Panc1 (cell line): Measurements from ENCODE around the gene RABGAP1L. TPM values are rescaled to one million over a fixed set of nuclear protein-coding genes. Genes with fewer than 3 reads are reported as not detected.

Experiments
- ATAC-seq: fragments of 200-7000 bp; cut with Tn5 transposase; 2 replicates; pipeline ENCODE4 v1.9.1; 2020; ENCODE audit warnings: mild to moderate bottlenecking, moderate library complexity
- BruUV-seq: library from RNA; stranded (reverse); fragments of 400-500 nt; replicated peaks from 2 replicates; lab custom pipeline; 2021; lab: Mats Ljungman, UMichigan
- CTCF ChIA-PET: fragments of 300-600 bp; sonication (Branson Sonifier 250); formaldehyde crosslinking; loops from one replicate; lab custom pipeline; 2022; ENCODE audit warnings: antibody characterized with exemption; lab: Charles Lee
- POLR2A ChIA-PET: fragments of 300-600 bp; sonication (Branson Sonifier 250); formaldehyde crosslinking; loops from one replicate; lab custom pipeline; 2022; ENCODE audit warnings: antibody characterized with exemption; lab: Charles Lee
- DNase-seq: peaks from one replicate; pipeline ENCODE4 v3.0.0-alpha.2; 2010; ENCODE audit warnings: low read depth, low spot score
- H3K27ac ChIP-seq: 2 replicates; pipeline ENCODE4 v1.5.1; 2011; ENCODE audit warnings: mild to moderate bottlenecking, low read length, inconsistent platforms
- H3K27me3 ChIP-seq: fragments of 200-500 bp; sonication (Bioruptor generic); 2 replicates; pipeline ENCODE4 v1.6.0; 2014; ENCODE audit warnings: low read length, inconsistent platforms; ENCODE audit not compliant: control insufficient read depth, insufficient read depth
- H3K36me3 ChIP-seq: fragments of 200-500 bp; sonication (Bioruptor generic); 2 replicates; pipeline ENCODE4 v1.5.1; 2014; ENCODE audit warnings: inconsistent platforms, mild to moderate bottlenecking, low read length, moderate library complexity; ENCODE audit not compliant: control insufficient read depth, insufficient read depth
- H3K4me1 ChIP-seq: 2 replicates; pipeline ENCODE4 v1.5.1; 2011; ENCODE audit warnings: inconsistent platforms, mild to moderate bottlenecking, low read length, moderate library complexity; ENCODE audit not compliant: control insufficient read depth, insufficient read depth
- H3K4me3 ChIP-seq, 2 experiments: 2 replicates each; pipeline ENCODE4 v1.5.1; 2011 to 2012; ENCODE audit warnings: low read depth in 2 of 2, low read length in 2 of 2, mild to moderate bottlenecking in 2 of 2, inconsistent platforms in 1 of 2, moderate library complexity in 1 of 2
- H3K9me3 ChIP-seq: fragments of 200-500 bp; sonication (Bioruptor generic); 2 replicates; pipeline ENCODE4 v1.5.1; 2014; ENCODE audit warnings: low read depth, mild to moderate bottlenecking, inconsistent platforms, low read length, moderate library complexity; ENCODE audit not compliant: control insufficient read depth, insufficient read depth
- CTCF ChIP-seq: fragments of 450-650 bp; IDR thresholded peaks from 2 replicates; pipeline ENCODE4 v1.5.1; 2017; ENCODE audit warnings: mild to moderate bottlenecking
- POLR2AphosphoS5 ChIP-seq: IDR thresholded peaks from 2 replicates; pipeline ENCODE4 v1.6.1; 2012; ENCODE audit warnings: mild to moderate bottlenecking, low read depth, low read length, moderate library complexity
- REST ChIP-seq, 2 experiments: IDR thresholded peaks; 2 replicates each; pipeline ENCODE4 v1.6.1; 2011 to 2012; ENCODE audit warnings: low read depth in 2 of 2, control low read depth in 1 of 2, low read length in 1 of 2, mild to moderate bottlenecking in 1 of 2, moderate library complexity in 1 of 2; ENCODE audit not compliant: insufficient read depth in 1 of 2
- SIN3A ChIP-seq: IDR thresholded peaks from 2 replicates; pipeline ENCODE4 v1.6.1; 2012; ENCODE audit warnings: low read depth, mild to moderate bottlenecking, low read length, moderate library complexity, borderline replicate concordance; ENCODE audit not compliant: insufficient read depth
- TCF7L2 ChIP-seq: IDR thresholded peaks from 2 replicates; pipeline ENCODE4 v1.6.1; 2011; ENCODE audit warnings: mild to moderate bottlenecking, low read depth, low read length, inconsistent platforms
- in situ Hi-C: cut with HindIII; loops from 2 replicates; pipeline ENCODE4 v1.10.0; 2016; ENCODE audit warnings: low sequenced_read_pairs, low pct_unique_long_range_greater_than_20kb
- intact Hi-C: fragments of 100-400 bp; cut with micrococcal nuclease; formaldehyde crosslinking; loops from one replicate; pipeline ENCODE4 v1.10.0; 2022; ENCODE audit not compliant: unreplicated experiment
- total RNA-seq: library from RNA; stranded (reverse); gene quantifications from one replicate; pipeline ENCODE4 v1.2.1, GENCODE V29; 2021; ENCODE audit not compliant: unreplicated experiment

Gene RABGAP1L
- total RNA-seq, 1 experiment from 2014 or later: 37.0 TPM

GRCh38 chr1:174726880-174727585 lies 567.7 kb downstream of the RABGAP1L start:
- H3K27ac ChIP-seq: no peak overlapping the region
- CTCF ChIA-PET: interaction anchor here (1.0 to 1.4 kb wide), 2 partner anchors 25 to 465 kb away, joined by 3 read pairs; no protein-coding TSS in a partner anchor
- H3K9me3 ChIP-seq: no peaks in the 10 kb centered on the region
- H3K36me3 ChIP-seq: no peaks in the 10 kb centered on the region
- H3K27me3 ChIP-seq: no peaks in the 10 kb centered on the region
- no peaks in the 10 kb centered on the region for H3K4me1 ChIP-seq
- POLR2A ChIA-PET: no interaction called here
- in situ Hi-C loops (no loop called here), intact Hi-C loops (loop anchor here (1.0 kb wide), 1 partner anchor 465 kb away; no protein-coding TSS in a partner anchor)
- DNase-seq (no peak), ATAC-seq (no peak)
- TF ChIP-seq CTCF: peak; percentile 44; the same call in 1 of the 2 replicates
- no peak for TF ChIP-seq POLR2AphosphoS5
- no peak for TF ChIP-seq REST (IDR thresholded peaks at IDR 0.05; ENCODE audit: insufficient read depth in 1 of 2, low read depth in 2 of 2, low read length in 1 of 2)
- no peak for TF ChIP-seq TCF7L2
- no peak for TF ChIP-seq SIN3A
- H3K4me3 ChIP-seq: no peak overlapping the region
- no TSS peak for BruUV-seq

GRCh38 chr1:174734270-174734669 lies 575.0 kb downstream of the RABGAP1L start:
- H3K9me3 ChIP-seq: no peaks in the 10 kb centered on the region
- H3K27ac ChIP-seq: no peak overlapping the region
- no peak for DNase-seq
- intact Hi-C loops (no loop called here), in situ Hi-C loops (no loop called here)
- H3K4me3 ChIP-seq: no peak overlapping the region
- CTCF ChIA-PET: no interaction called here
- H3K27me3 ChIP-seq: no peaks in the 10 kb centered on the region
- TF ChIP-seq CTCF (no peak), POLR2AphosphoS5 (no peak), TCF7L2 (no peak), SIN3A (no peak), REST (IDR thresholded peaks at IDR 0.05; ENCODE audit: insufficient read depth in 1 of 2, low read depth in 2 of 2, low read length in 1 of 2) (no peak)
- no peak for ATAC-seq
- no peaks in the 10 kb centered on the region for H3K36me3 ChIP-seq
- BruUV-seq: TSS peak; percentile 19
- no peaks in the 10 kb centered on the region for H3K4me1 ChIP-seq
- POLR2A ChIA-PET: no interaction called here
